HCT116 (cell line): ENCODE measurements around the gene RPL10. TPM values are rescaled to one million over a fixed set of nuclear protein-coding genes. Genes with fewer than 3 reads are reported as not detected.
A peak's percentile ranks its signal among the peaks of the same experiment; 100 is the strongest.

Experiments used
- ATAC-seq: fragments of 200-7000 bp; cut with Tn5 transposase; 2 replicates; pipeline ENCODE4 v1.9.1; 2020; ENCODE audit warnings: mild to moderate bottlenecking, moderate library complexity
- BruUV-seq: library from RNA; stranded (reverse); fragments of 400-500 nt; replicated peaks from 2 replicates; lab custom pipeline; 2021; lab: Mats Ljungman, UMichigan
- CTCF ChIA-PET: fragments of 300-600 bp; sonication (Branson Sonifier 250); formaldehyde crosslinking; loops from one replicate; lab custom pipeline; 2021; ENCODE audit warnings: antibody characterized with exemption; lab: Charles Lee
- POLR2A ChIA-PET: fragments of 300-600, 350-600 bp; sonication (Branson Sonifier 250); formaldehyde crosslinking; loops from one replicate; lab custom pipeline; 2021; ENCODE audit warnings: antibody characterized with exemption; lab: Charles Lee
- RAD21 ChIA-PET, 2 experiments: fragments of 300-600 bp; sonication (Branson Sonifier 250); formaldehyde crosslinking; loops; one replicate each; lab custom pipeline; 2023; ENCODE audit warnings: low total read pairs in 2 of 2; ENCODE audit not compliant: uncharacterized antibody in 2 of 2, unreplicated experiment in 2 of 2, low non-redundant PET in 1 of 2; lab: Charles Lee
- DNase-seq: peaks from one replicate; pipeline ENCODE4 v3.0.0-alpha.2; 2010; ENCODE audit warnings: low read depth, low spot score
- H2AFZ ChIP-seq: fragments of 200-600 bp; shearing (Covaris generic), sonication (generic); 2 replicates; pipeline ENCODE4 v1.6.1; 2017; ENCODE audit warnings: low read depth, mixed run types, mixed read lengths, antibody characterized with exemption, low read length; ENCODE audit not compliant: poor library complexity, severe bottlenecking
- H3K27ac ChIP-seq: 2 replicates; pipeline ENCODE4 v1.5.1; 2012; ENCODE audit warnings: low read depth, low read length
- H3K27me3 ChIP-seq: fragments of 200-600 bp; sonication (generic); 2 replicates; pipeline ENCODE4 v1.6.1; 2016; ENCODE audit warnings: mixed run types, low read length, mixed read lengths; ENCODE audit not compliant: insufficient read depth
- H3K36me3 ChIP-seq, 2 experiments: fragments of 200-500 bp in 1 of 2; fragments of 200-600 bp in 1 of 2; sonication (Bioruptor generic) in 1 of 2; sonication (generic) in 1 of 2; 2 replicates each; pipeline versions ENCODE4 v1.5.1 to v1.6.1; 2014 to 2016; ENCODE audit warnings: low read length in 2 of 2, inconsistent platforms in 1 of 2, mixed read lengths in 1 of 2, mixed run types in 1 of 2; ENCODE audit not compliant: insufficient read depth in 2 of 2, control insufficient read depth in 1 of 2
- H3K4me1 ChIP-seq, 2 experiments: fragments of 200-600 bp in 1 of 2; sonication (generic) in 1 of 2; 2 replicates each; pipeline versions ENCODE4 v1.5.1 to v1.6.1; 2012 to 2017; ENCODE audit warnings: low read length in 2 of 2, inconsistent platforms in 1 of 2, mild to moderate bottlenecking in 1 of 2, mixed read lengths in 1 of 2, mixed run types in 1 of 2, moderate library complexity in 1 of 2; ENCODE audit not compliant: insufficient read depth in 2 of 2, control insufficient read depth in 1 of 2
- H3K4me2 ChIP-seq: fragments of 200-600 bp; sonication (generic); 2 replicates; pipeline ENCODE4 v1.6.1; 2017; ENCODE audit warnings: mixed run types, low read length, mixed read lengths
- H3K4me3 ChIP-seq, 2 experiments: fragments of 200-600 bp in 1 of 2; sonication (generic) in 1 of 2; replicated peaks in 1 of 2; 2 replicates each; pipeline ENCODE4 v1.5.1; 2011 to 2016; ENCODE audit warnings: low read length in 2 of 2, control low read depth in 1 of 2, low read depth in 1 of 2, mild to moderate bottlenecking in 1 of 2, mixed read lengths in 1 of 2, mixed run types in 1 of 2
- H3K79me2 ChIP-seq: fragments of 200-600 bp; sonication (generic); 2 replicates; pipeline ENCODE4 v1.6.1; 2017; ENCODE audit warnings: mild to moderate bottlenecking, mixed run types, low read length, moderate library complexity, mixed read lengths; ENCODE audit not compliant: insufficient read depth
- H3K9ac ChIP-seq: fragments of 200-600 bp; sonication (generic); 2 replicates; pipeline ENCODE4 v1.6.1; 2016; ENCODE audit warnings: low read length, mixed read lengths
- H3K9me2 ChIP-seq: fragments of 200-600 bp; sonication (generic), shearing (Covaris generic); 2 replicates; pipeline ENCODE4 v1.6.1; 2017; ENCODE audit warnings: mixed run types, mild to moderate bottlenecking, moderate library complexity; ENCODE audit not compliant: insufficient read depth
- H3K9me3 ChIP-seq, 2 experiments: fragments of 200-500 bp in 1 of 2; fragments of 200-600 bp in 1 of 2; sonication (Bioruptor generic) in 1 of 2; sonication (generic) in 1 of 2; 2 replicates each; pipeline ENCODE4 v1.6.1; 2014 to 2017; ENCODE audit warnings: low read length in 2 of 2, mixed read lengths in 2 of 2, inconsistent platforms in 1 of 2, low read depth in 1 of 2, mild to moderate bottlenecking in 1 of 2, mixed run types in 1 of 2, moderate library complexity in 1 of 2; ENCODE audit not compliant: control insufficient read depth in 1 of 2, insufficient read depth in 1 of 2
- H4K20me1 ChIP-seq: fragments of 200-600 bp; sonication (generic), shearing (Covaris generic); 2 replicates; pipeline ENCODE4 v1.6.1; 2017; ENCODE audit warnings: mixed run types, mild to moderate bottlenecking, moderate library complexity; ENCODE audit not compliant: insufficient read depth
- ATF3 ChIP-seq: IDR thresholded peaks from 2 replicates; pipeline ENCODE4 v1.6.1; 2012
- CEBPB ChIP-seq: IDR thresholded peaks from 2 replicates; pipeline ENCODE4 v1.6.1; 2012; ENCODE audit warnings: low read depth
- CTCF ChIP-seq, 3 experiments: fragments of 200-600 bp in 1 of 3; sonication (generic) in 1 of 3; IDR thresholded peaks in 2 of 3; conservative IDR thresholded peaks in 1 of 3; 2 replicates each; pipeline ENCODE4 v1.5.1; 2012 to 2017; ENCODE audit warnings: low read depth in 2 of 3, low read length in 2 of 3, antibody characterized with exemption in 1 of 3, borderline replicate concordance in 1 of 3, control low read depth in 1 of 3, mild to moderate bottlenecking in 1 of 3, mixed read lengths in 1 of 3, mixed run types in 1 of 3, moderate library complexity in 1 of 3; ENCODE audit not compliant: insufficient read depth in 1 of 3
- EZH2phosphoT487 ChIP-seq: fragments of 200-600 bp; IDR thresholded peaks from 2 replicates; pipeline ENCODE4 v1.6.1; 2018; ENCODE audit warnings: antibody characterized with exemption, borderline replicate concordance
- MAX ChIP-seq: IDR thresholded peaks from 2 replicates; pipeline ENCODE4 v1.6.1; 2012
- ZFX ChIP-seq: fragments of 450-650 bp; IDR thresholded peaks from 2 replicates; pipeline ENCODE4 v1.6.1; 2017
- intact Hi-C: fragments of 100-400 bp; cut with micrococcal nuclease; formaldehyde crosslinking; loops from 2 replicates; pipeline ENCODE4 v1.10.0; 2022
- total RNA-seq: library from RNA; stranded (reverse); gene quantifications from one replicate; pipeline ENCODE4 v1.2.1, GENCODE V29; 2021; ENCODE audit not compliant: unreplicated experiment

Gene RPL10
- total RNA-seq, 1 experiment from 2014 or later, result 3,069 TPM

- H3K4me1 ChIP-seq, result peaks cover 15 to 35% of the 10 kb centered on the region in 2 experiments
- ChIA-PET POLR2A (no interaction called here), RAD21 (no interaction called here), CTCF (interaction anchor here (1.5 kb wide), 1 partner anchor 12 kb away, joined by 4 read pairs; no protein-coding TSS in a partner anchor)
- H2AFZ ChIP-seq, result no peak overlapping the region
- TF ChIP-seq ATF3, result no peak
- no peaks in the 10 kb centered on the region for H4K20me1 ChIP-seq
- H3K4me3 ChIP-seq, result no peak overlapping the region
- ATAC-seq, result no peak
- peak overlapping the region; percentile 91; the same call in 1 of the 2 replicates for H3K27ac ChIP-seq
- intact Hi-C loops, result no loop called here
- H3K27me3 ChIP-seq, result no peaks in the 10 kb centered on the region
- no peaks in the 10 kb centered on the region for H3K9me2 ChIP-seq
- no peaks in the 10 kb centered on the region for H3K36me3 ChIP-seq
- H3K4me2 ChIP-seq, result peak overlapping the region; percentile 82; the same call in 1 of the 2 replicates
- H3K9ac ChIP-seq, result no peak overlapping the region
- no peak for DNase-seq
- H3K79me2 ChIP-seq, result no peaks in the 10 kb centered on the region
- BruUV-seq, result no TSS peak
- H3K9me3 ChIP-seq, result no peaks in the 10 kb centered on the region
Measured at GRCh38 chrX:154413142-154413541, 15.0 kb downstream of the RPL10 start.

GRCh38 chrX:154417157-154417556 is 19.0 kb downstream of the RPL10 start:
- DNase-seq (no peak), ATAC-seq (no peak)
- Histone ChIP-seq H3K27ac (no peak overlapping the region), H3K79me2 (no peaks in the 10 kb centered on the region), H3K27me3 (no peaks in the 10 kb centered on the region), H2AFZ (no peak overlapping the region), H3K4me2 (no peak overlapping the region), H3K9me3 (no peaks in the 10 kb centered on the region), H4K20me1 (no peaks in the 10 kb centered on the region), H3K9me2 (no peaks in the 10 kb centered on the region), H3K4me1 (peaks cover 8 to 13% of the 10 kb centered on the region in 2 experiments), H3K4me3 (no peak overlapping the region), H3K9ac (no peak overlapping the region), H3K36me3 (no peaks in the 10 kb centered on the region)
- ChIA-PET RAD21 (no interaction called here), POLR2A (no interaction called here), CTCF (no interaction called here)
- intact Hi-C loops, result no loop called here
- TF ChIP-seq CEBPB (no peak), CTCF (IDR thresholded peaks at IDR 0.05 in 2 of 3, conservative IDR thresholded peaks at IDR 0.05 in 1 of 3; ENCODE audit: borderline replicate concordance in 1 of 3, insufficient read depth in 1 of 3, low read depth in 2 of 3, low read length in 2 of 3) (no peak), EZH2phosphoT487 (no peak), ATF3 (no peak), ZFX (no peak), MAX (no peak)
- no TSS peak for BruUV-seq
